ENCODE results near the gene ZNF688.
"Not testable (repeated sequence)": the region's sequence is repeated elsewhere in the genome, so short reads cannot be mapped to it uniquely, and the experiment has no call there.

The ZNF688 gene

DNA sequence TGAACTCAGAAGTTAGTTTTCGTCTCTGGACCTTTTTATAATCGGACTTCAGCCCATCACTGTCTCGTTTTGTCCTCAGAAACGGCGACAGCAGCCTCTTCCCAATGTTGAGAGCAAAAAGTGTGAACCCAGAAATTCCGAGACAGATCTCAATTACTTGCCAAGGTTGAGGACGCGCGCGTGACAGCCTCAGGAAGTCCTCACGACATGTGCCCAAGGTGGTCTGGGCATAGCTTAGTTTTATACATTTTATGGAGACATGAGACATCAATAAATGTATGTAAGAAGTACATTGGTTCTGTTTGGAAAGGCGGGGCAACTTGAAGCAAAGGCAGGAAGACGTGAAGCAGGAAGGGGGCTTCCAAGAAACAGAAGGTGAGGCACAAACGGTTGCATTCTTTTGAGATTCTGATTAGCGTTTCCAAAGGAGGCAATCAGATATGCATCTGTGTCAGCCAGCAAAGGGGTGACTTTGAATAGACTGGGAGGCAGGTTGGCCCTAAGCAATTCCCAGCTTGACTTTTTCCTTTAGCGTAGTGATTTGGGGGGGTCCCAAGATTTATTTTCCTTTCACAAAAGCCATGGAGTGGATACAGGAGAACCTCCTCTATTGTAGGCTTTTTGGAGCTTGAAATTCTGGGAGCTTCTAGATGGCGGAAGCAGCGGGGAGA, 36.3 kb downstream of the ZNF688 start:
- DNase-seq (ENCODE audit: low read depth in 3 of 3, low spot score in 1 of 3): no peak

DNA sequence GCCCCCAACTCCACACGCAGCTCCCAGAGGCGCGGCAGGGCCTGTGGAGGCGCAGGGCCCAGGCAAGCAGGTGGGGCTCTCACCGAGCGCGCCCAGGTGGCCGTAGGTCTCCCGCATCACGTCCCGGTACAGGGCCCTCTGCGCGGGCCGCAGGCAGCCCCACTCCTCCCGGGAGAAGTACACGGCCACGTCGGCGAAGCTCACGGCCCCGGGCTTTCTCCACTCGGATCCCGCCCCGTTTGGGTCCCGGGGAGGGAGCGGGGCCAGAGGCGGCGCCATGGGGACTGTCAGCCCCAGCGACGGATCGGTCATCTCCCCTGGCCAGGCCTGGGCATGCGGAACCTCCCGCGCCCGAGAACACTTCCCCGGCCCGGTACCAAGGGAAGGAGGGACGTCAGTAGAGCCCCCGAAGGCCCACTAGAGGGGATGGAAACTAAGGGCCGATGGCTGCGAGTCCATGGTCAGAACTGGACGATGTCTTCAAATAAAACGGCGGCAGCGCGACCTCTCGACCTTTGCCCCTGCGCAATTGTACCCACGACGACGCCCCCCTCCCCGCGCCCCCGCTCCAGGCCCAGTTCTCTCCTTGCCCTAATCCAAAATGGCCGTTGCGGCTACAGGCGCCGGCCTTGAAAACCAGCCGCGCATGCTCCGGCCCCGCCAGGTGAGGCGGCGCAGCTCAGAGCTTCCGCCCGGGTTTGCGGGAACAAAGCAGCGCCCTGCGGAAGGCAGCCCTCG, 37.0 kb downstream of the ZNF688 start, which contains the start of gene ZNF747:
Gene ZNF747 (minus strand): TSS at position 491 of the 738 bp plus-strand sequence. CDS start 179 bp downstream, at position 312.
- DNase-seq (ENCODE audit: low read depth in 3 of 3, low spot score in 1 of 3): peak; percentile 79 to 91 (median 84)

DNA sequence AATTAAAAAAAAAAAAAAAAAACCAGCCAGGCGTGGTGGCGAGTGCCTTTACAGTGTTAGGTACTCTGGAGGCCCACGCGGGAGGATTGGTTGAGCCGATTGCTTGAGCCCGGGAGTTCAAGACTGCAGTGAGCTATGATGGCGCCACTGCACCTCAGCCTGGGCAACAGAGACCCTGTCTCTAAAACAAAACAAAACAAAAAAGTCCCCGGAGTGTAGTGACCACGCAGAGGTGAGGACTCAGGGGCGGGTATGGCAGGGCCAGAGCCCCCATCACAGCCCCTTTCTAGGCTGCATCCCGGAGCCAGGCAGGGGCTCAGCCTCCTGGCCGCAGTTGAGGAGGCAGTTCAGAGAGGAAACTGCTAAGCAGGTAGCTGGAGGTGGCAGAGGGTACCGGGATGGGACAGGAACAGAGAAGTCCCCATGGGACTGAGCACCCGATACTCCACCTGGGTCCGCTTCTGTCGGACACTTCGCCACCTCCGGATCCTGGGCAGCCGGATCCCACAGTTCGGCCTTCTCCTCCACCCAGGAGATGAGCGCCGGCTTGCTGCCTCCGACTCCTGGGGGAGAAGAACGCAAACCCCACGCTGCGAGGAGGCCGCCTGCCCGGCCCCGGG, 37.7 kb downstream of the ZNF688 start:
- DNase-seq (ENCODE audit: low read depth in 3 of 3, low spot score in 1 of 3): no peak

DNA sequence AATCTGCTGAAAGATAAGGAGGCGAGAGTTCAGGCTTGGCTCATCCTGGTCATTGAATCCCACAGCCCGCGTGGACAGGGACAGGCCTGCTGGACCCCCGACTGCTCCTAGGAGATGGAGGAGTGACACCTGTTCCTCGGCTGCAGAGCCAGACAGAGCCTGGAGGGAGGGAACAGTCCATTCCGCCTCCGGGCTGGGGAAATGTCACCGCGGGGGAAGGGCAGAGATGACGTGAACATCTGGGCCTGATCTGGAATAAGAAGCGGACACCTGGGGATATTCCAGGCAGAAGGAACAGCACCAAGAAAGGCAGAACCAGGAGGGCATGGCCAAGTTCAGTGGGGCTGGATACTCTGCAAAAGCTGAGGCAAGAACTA, 38.4 kb downstream of the ZNF688 start:
- no peak for DNase-seq (ENCODE audit: low read depth in 3 of 3, low spot score in 1 of 3)

DNA sequence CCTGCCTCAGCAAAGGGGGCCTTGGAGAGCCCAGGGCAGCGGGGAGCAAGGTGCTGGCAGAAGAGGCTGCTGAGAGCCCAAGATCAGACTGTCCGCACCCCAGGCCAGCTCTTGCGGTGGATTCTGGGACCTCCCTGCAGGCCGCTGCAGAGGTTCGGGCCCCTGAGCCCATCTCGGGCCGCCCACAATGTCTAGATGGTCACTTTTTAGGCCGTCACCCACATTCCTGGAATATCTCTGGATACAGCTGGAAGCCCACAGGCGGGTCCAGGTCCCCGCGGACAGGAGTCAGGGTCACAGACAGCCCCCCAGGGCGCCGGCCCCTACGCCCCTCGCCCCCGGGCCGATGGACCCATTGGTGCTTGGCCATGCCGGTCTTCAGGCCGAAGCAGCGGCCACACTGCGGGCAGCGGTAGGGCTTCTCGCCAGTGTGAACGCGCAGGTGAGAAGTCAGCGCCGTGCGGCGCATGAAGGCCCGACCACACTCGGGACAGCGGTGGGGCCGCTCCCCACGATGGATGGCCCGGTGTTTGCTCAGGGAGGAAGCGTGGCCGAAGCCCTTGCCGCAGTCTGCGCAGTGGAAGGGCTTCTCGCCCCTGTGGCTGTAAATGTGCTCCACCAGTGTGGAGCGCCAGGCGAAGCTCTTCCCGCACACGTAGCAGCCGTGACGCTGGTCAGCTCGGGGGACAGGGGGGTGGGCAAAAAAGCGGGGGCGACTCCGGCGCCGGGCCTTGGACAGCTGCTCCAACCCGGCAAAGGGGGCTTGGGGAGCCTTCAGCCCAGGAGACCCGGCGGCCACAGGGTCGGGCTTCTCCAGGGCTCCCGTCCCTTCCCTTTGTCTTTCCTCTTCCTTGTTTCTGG, 39.0 kb downstream of the ZNF688 start:
- DNase-seq (ENCODE audit: low read depth in 3 of 3, low spot score in 1 of 3): no peak

DNA sequence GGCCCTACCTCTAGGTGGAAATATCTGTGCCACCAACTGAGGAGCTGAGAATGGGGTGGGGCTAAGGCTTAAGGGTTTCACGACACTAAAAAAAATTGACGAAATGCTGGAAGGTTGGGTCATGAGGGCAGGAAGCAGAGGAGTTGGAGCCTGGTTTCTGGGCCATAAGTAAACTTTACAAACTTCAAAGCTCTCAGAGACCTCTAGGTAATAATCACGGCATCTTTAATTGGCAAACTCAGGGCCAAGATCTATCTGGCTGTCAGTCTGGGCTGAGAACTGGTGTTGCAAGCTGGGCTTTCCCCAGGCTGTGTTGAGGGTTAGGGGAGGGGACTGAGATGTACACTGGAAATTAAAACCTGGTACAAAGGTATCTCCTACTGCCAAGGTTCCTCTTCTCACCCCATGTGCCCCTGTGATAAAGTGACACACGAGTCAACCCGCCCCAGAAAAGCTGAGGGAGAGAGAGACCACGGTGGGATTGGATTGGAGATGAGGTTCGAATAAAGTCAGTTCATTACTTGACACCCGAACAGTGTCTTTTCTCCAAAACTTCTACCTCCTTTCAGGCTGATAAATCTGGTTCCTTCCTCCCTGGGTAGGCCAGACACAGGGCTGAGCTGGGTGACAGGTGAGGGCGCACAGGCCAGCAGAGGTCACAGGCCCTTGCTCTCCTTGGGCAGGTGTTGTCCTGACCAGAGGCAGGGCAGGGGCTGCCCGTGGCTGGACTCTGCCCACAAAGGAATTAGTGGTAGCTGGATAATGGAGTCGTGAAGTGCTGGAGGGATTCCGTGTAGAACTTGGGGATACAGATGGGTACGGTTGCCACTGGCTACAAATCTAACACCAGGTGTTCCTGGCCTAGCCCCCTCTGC, 41.1 kb downstream of the ZNF688 start:
- no peak for DNase-seq (ENCODE audit: low read depth in 3 of 3, low spot score in 1 of 3)

GRCh38 chr16:30528799-30529457, 42.6 kb downstream of the ZNF688 start:
- no peak for DNase-seq (ENCODE audit: low read depth in 3 of 3, low spot score in 1 of 3)

DNA sequence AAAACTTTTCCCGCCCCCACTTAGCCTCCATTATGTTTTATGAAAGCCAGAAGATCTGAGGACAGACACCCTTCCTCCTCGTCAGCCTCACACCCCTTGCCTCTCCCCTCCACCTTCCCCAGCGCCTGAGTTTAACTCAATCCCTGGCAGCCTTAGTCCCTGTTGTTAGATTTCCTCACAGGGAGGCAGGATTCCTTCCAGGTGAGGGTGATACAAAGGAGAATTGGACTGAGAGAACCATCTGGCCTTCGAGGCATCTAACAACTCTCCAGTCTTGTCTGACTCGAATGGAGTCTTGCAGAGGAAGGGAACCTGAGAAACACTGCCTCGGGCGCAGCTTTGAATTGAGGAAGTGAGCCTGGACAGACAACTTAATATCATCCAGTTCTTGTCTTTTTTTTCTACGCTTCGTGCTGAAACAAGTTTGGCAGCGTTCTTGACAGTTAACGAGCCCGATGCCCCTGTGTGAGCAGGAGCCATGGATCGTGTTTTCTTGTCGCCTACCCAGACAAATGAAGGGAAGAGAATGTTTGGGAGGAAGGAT, 43.8 kb downstream of the ZNF688 start:
- no peak for DNase-seq (ENCODE audit: low read depth in 3 of 3, low spot score in 1 of 3)

DNA sequence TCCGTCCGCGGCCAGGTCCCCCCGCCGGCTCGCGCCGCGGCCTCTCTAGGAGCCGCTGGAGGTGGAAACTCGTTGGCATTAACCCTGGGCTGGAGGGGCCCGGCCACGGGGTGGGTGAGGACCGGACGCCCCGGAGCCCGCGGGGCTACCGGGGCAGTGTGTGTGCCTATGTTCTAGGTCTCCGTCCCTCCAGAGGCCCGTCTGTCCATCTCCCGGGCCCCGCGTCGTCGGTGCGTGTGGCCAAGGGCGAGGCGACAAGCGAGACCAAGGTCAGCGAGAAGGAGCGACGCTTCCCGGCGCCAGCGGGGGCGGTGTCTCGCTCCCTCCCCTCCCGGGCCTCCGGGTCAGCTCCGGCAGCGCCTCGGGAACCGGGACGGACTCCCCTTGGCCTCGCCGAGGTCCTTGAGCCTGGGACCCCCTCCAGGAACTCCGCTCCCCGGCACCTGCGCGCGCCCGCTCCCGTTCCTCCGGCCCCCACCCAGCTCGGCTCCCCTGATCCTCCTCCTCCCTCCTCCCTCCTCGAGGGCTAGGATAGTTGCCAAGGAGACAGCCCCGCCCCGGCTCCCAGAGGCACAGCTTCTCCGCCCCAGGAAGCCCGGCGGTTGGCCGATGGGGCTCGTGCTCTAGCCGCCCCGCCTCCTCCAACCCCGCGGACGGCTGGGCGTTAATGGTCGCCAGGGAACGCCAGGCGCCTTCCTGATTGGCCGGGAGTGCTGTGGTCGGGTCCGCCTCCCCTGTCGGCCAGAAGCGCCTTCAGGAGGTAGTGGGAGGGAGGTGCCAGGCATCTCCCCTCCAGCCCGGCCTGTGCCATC, 44.5 kb downstream of the ZNF688 start:
- peak; percentile 74 to 82 (median 77) for DNase-seq (ENCODE audit: low read depth in 3 of 3, low spot score in 1 of 3)

- DNase-seq (ENCODE audit: low read depth in 3 of 3, low spot score in 1 of 3): no peak
Observed at GRCh38 chr16:30526137-30526822, 45.2 kb downstream of the ZNF688 start, which contains the start of gene ZNF768. Gene ZNF768 (minus strand): TSS chr16:30526566. CDS start chr16:30526413, 153 bp downstream.

DNA sequence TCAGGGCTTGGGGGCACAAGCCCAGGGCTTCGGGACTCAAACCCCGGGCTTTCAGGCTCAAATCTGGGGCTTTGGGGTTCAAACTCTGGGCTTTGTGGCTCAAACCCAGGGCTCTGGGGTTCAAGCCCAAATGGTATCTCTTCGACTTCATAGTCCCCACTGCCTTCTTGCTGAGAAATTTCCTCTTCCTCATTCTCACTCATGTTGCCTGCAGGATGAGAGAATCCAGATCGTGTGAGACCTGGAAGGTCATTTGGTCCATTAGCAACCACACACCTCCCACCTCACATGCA, 45.7 kb downstream of the ZNF688 start:
- no peak for DNase-seq (ENCODE audit: low read depth in 3 of 3, low spot score in 1 of 3)

DNA sequence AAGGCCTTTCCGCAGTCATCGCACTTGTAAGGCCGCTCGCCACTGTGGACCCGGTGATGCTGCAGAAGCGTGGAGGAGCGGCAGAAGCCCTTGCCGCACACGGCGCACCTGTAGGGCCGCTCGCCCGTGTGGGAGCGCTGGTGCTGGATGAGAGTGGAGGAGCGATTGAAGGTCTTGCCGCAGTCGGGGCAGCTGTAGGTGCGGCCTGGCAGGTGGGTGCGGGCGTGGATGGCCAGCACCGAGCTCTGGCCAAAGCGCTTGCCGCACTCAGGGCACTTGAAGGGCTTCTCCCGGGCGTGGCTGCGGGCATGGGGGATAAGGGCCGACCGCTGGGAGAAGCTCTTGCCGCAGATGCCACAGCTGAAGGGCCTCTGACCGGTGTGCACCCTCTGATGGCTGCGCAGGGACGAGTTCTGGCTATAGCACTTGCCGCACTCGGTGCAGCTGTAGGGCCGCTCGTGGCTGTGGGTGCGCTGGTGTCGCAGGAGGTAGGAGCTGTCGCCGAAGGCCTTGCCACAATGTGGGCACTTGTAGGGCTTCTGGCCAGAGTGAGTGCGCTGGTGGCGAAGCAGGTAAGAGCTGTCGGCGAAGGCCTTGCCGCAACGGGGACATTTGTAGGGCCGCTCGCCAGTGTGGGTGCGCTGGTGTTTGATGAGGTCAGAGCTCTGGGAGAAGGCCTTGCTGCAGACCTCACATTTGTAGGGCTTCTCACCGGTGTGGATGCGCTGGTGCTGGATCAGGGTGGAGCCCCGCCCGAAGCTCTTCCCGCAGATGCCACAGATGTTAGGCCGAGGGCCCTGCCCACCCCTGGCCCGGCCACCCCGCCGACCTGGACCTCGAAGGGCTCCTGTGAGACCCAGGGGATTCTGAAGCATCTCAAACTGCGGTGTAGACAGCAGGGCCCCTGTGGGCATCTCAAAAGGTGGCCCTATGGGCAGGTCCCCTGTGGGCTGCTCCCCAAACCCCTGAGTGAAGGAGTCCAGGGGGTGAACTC, 46.6 kb downstream of the ZNF688 start:
- DNase-seq (ENCODE audit: low read depth in 3 of 3, low spot score in 1 of 3): no peak

DNA sequence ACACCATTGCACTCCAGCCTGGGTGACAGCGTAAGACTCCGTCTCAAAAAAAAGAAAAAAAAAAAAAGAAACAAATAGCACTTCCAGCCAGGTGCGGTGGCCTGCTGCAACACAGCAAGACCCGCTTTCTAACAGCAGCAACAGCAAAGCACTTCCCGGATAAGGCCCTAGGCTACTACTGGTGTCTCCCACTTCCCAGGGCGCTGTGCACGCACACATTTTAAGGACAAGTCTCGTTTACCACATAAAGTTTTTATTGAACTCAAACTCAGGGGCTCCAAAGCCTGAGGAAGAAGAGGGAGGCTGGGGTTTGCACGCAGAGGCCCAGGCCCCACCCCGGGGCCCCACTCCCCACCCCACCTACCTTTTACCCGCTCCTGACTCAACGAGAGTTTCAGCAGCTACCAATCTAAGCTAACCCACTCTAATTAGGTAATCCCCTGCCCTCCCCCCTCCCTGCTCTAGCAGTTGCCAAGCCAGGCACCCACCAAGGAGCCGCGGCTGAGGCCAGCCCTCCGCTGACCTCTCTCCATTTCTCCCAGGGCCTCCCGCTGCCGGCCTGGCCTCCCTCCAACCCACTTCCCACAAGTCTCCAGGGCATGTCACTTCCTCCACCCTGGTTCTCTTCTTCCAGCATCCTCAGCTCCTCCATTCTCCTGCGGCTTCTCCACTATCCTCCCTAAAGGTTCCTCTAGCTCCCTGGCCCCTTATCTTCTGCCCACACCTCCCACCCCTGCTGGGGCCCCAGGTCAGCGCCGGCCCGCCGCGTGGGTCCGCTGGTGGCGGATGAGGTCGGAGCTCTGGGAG, 47.5 kb downstream of the ZNF688 start:
- DNase-seq (ENCODE audit: low read depth in 3 of 3, low spot score in 1 of 3): no peak

DNA sequence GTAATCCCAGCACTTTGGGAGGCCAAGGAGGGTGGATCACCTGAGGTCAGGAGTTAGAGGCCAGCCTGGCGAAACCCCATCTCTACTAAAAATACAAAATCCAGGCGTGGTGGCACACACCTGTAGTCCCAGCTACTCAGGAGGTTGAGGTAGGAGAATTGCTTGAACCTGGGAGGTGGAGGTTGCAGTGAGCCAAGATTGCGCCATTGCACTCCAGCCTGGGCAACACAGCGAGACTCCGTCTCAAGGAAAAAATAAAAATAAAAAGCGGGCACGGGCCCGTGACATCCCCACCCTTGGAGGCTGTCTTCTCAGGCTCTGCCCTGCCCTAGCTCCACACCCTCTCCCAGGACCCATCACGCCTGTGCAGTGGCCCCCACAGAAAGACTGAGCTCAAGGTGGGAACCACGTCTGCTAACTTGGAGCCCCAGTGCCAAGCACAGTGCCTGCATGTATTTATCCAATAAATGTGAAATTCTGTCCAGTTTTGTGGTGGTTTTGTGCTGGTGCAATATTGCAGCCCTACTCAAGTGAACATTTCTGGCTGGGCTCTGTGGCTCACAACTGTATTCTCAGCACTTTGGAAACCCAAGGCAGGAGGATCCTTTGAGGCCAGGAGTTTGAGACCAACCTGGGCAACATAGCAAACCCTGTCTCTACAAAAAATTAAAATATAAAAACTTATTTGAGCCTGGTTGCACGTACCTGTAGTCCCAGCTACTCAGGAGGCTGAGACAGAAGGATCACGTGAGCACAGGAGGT, 48.6 kb downstream of the ZNF688 start:
- DNase-seq (ENCODE audit: low read depth in 3 of 3, low spot score in 1 of 3): not testable (repeated sequence)

DNA sequence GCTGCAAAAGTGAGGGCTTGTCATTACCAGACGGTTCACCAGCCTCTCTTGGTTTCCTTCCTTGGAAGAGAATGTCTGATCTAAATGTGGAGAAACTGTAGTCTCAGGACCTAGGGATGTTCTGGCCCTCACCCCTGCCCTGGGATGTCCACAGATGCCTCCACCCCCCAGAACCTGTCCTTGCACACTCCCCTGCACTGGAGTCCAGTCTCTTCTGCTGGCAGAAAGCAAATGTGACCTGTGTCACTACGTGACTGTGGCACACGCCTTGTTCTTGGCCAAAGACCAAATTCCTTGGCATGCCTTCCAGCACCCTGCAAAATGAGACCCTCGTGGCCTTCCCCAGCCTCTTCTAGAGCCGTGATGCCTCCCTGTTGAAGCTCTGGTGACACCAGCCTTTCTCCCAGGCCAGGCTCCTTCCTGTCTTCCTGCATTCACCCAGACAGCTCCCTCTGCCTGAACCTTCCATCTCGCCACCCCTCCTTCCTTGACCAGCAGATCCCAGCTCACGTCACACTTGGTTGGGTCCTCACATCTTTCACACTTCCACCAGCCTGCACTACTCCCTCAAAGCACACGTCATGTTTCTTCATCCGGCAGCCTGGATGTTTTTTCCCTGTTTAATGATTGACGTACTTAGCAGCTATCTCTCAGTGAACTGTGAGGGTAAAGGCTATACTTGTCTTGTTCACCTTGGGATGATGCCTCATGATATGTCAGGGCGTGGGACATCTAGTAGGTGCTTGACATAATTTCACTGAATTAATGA, 49.5 kb downstream of the ZNF688 start:
- no peak for DNase-seq (ENCODE audit: low read depth in 3 of 3, low spot score in 1 of 3)
